ENCODE data around the gene DDX10.

The DDX10 gene

GRCh38 chr11:108875134-108875533 is 210.3 kb downstream of the DDX10 start:
- Histone ChIP-seq H3K9me3 (replicated peaks in 1 of 2; ENCODE audit: control insufficient read depth in 2 of 2, insufficient read depth in 1 of 2, low read depth in 1 of 2, low read length in 2 of 2) (no peaks in the 10 kb centered on the region), H4K8ac (ENCODE audit: low read depth, low read length) (no peak overlapping the region), H2BK15ac (ENCODE audit: low read length) (no peak overlapping the region), H3K4me2 (ENCODE audit: insufficient read depth, low read length, poor library complexity, severe bottlenecking) (no peak overlapping the region), H2BK120ac (ENCODE audit: low read depth, low read length) (no peak overlapping the region), H2AFZ (ENCODE audit: low read length) (no peak overlapping the region), H2BK5ac (ENCODE audit: low read length) (no peak overlapping the region), H3K79me1 (ENCODE audit: low read depth, low read length) (no peaks in the 10 kb centered on the region), H3K14ac (ENCODE audit: low read length) (no peak overlapping the region), H3K23ac (ENCODE audit: low read depth, low read length, poor library complexity) (no peak overlapping the region), H2BK12ac (ENCODE audit: low read length) (no peak overlapping the region), H3K18ac (ENCODE audit: low read length) (no peak overlapping the region), H3K27ac (replicated peaks; ENCODE audit: low read length) (no peak overlapping the region), H3K9ac (ENCODE audit: low read depth, low read length, poor library complexity) (no peak overlapping the region), H3K4me1 (ENCODE audit: control insufficient read depth in 2 of 2, insufficient read depth in 1 of 2, low read depth in 1 of 2, low read length in 2 of 2) (peaks cover 0 to 2% of the 10 kb centered on the region in 2 donors), H3K27me3 (ENCODE audit: control insufficient read depth in 3 of 3, insufficient read depth in 3 of 3, low read depth in 1 of 3, low read length in 3 of 3) (no peaks in the 10 kb centered on the region), H3K36me3 (replicated peaks in 1 of 2; ENCODE audit: control insufficient read depth in 2 of 2, insufficient read depth in 2 of 2, low read length in 2 of 2) (no peaks in the 10 kb centered on the region), H4K91ac (ENCODE audit: low read depth, low read length, poor library complexity) (no peak overlapping the region), H3K4me3 (ENCODE audit: low read length in 2 of 2) (no peak overlapping the region), H3K4ac (ENCODE audit: low read length) (no peak overlapping the region), H2AK5ac (ENCODE audit: low read depth, low read length) (no peak overlapping the region)
- no peak for DNase-seq (ENCODE audit: low spot score)
- no CpG with 5 or more reads among the region's 2 CpGs for WGBS, 2 donors (ENCODE audit: extremely low coverage in 2 of 2, insufficient read length in 2 of 2, insufficient replicate concordance in 1 of 2)

- DNase-seq (ENCODE audit: low spot score) = no peak
- no peaks in the 10 kb centered on the region for H3K27me3 ChIP-seq (ENCODE audit: control insufficient read depth in 3 of 3, insufficient read depth in 3 of 3, low read depth in 1 of 3, low read length in 3 of 3)
- H3K4me3 ChIP-seq (ENCODE audit: low read length in 2 of 2) = no peak overlapping the region
- no peaks in the 10 kb centered on the region for H3K79me1 ChIP-seq (ENCODE audit: low read depth, low read length)
- H2BK5ac ChIP-seq (ENCODE audit: low read length) = no peak overlapping the region
- H3K9ac ChIP-seq (ENCODE audit: low read depth, low read length, poor library complexity) = no peak overlapping the region
- no peak overlapping the region for H2BK120ac ChIP-seq (ENCODE audit: low read depth, low read length)
- no peak overlapping the region for H2AK5ac ChIP-seq (ENCODE audit: low read depth, low read length)
- no peak overlapping the region for H2AFZ ChIP-seq (ENCODE audit: low read length)
- no peak overlapping the region for H3K14ac ChIP-seq (ENCODE audit: low read length)
- no peak overlapping the region for H3K27ac ChIP-seq (replicated peaks; ENCODE audit: low read length)
- no peak overlapping the region for H2BK12ac ChIP-seq (ENCODE audit: low read length)
- peaks cover 0 to 2% of the 10 kb centered on the region in 2 donors for H3K4me1 ChIP-seq (ENCODE audit: control insufficient read depth in 2 of 2, insufficient read depth in 1 of 2, low read depth in 1 of 2, low read length in 2 of 2)
- no peak overlapping the region for H3K18ac ChIP-seq (ENCODE audit: low read length)
- no peak overlapping the region for H2BK15ac ChIP-seq (ENCODE audit: low read length)
- no CpG with 5 or more reads among the region's 2 CpGs for WGBS, 2 donors (ENCODE audit: extremely low coverage in 2 of 2, insufficient read length in 2 of 2, insufficient replicate concordance in 1 of 2)
- no peak overlapping the region for H4K8ac ChIP-seq (ENCODE audit: low read depth, low read length)
- no peak overlapping the region for H3K23ac ChIP-seq (ENCODE audit: low read depth, low read length, poor library complexity)
- H3K9me3 ChIP-seq (replicated peaks in 1 of 2; ENCODE audit: control insufficient read depth in 2 of 2, insufficient read depth in 1 of 2, low read depth in 1 of 2, low read length in 2 of 2) = no peaks in the 10 kb centered on the region
- no peak overlapping the region for H3K4me2 ChIP-seq (ENCODE audit: insufficient read depth, low read length, poor library complexity, severe bottlenecking)
- H3K4ac ChIP-seq (ENCODE audit: low read length) = no peak overlapping the region
- H3K36me3 ChIP-seq (replicated peaks in 1 of 2; ENCODE audit: control insufficient read depth in 2 of 2, insufficient read depth in 2 of 2, low read length in 2 of 2) = no peaks in the 10 kb centered on the region
- H4K91ac ChIP-seq (ENCODE audit: low read depth, low read length, poor library complexity) = no peak overlapping the region
Observed at GRCh38 chr11:108877178-108877577, 212.3 kb downstream of the DDX10 start.

- H2AFZ ChIP-seq (ENCODE audit: low read length) = no peak overlapping the region
- no peak overlapping the region for H2BK12ac ChIP-seq (ENCODE audit: low read length)
- H3K36me3 ChIP-seq (replicated peaks in 1 of 2; ENCODE audit: control insufficient read depth in 2 of 2, insufficient read depth in 2 of 2, low read length in 2 of 2) = no peaks in the 10 kb centered on the region
- H3K9ac ChIP-seq (ENCODE audit: low read depth, low read length, poor library complexity) = no peak overlapping the region
- H4K8ac ChIP-seq (ENCODE audit: low read depth, low read length) = no peak overlapping the region
- H3K4me1 ChIP-seq (ENCODE audit: control insufficient read depth in 2 of 2, insufficient read depth in 1 of 2, low read depth in 1 of 2, low read length in 2 of 2) = peaks cover 0 to 1% of the 10 kb centered on the region in 2 donors
- WGBS, 2 donors (ENCODE audit: extremely low coverage in 2 of 2, insufficient read length in 2 of 2, insufficient replicate concordance in 1 of 2) = no CpG with 5 or more reads among the region's 5 CpGs
- H4K91ac ChIP-seq (ENCODE audit: low read depth, low read length, poor library complexity) = no peak overlapping the region
- H2BK120ac ChIP-seq (ENCODE audit: low read depth, low read length) = no peak overlapping the region
- no peak overlapping the region for H2BK15ac ChIP-seq (ENCODE audit: low read length)
- H3K9me3 ChIP-seq (replicated peaks in 1 of 2; ENCODE audit: control insufficient read depth in 2 of 2, insufficient read depth in 1 of 2, low read depth in 1 of 2, low read length in 2 of 2) = no peaks in the 10 kb centered on the region
- no peak overlapping the region for H3K23ac ChIP-seq (ENCODE audit: low read depth, low read length, poor library complexity)
- H2AK5ac ChIP-seq (ENCODE audit: low read depth, low read length) = no peak overlapping the region
- no peak overlapping the region for H3K4ac ChIP-seq (ENCODE audit: low read length)
- no peaks in the 10 kb centered on the region for H3K79me1 ChIP-seq (ENCODE audit: low read depth, low read length)
- H3K27me3 ChIP-seq (ENCODE audit: control insufficient read depth in 3 of 3, insufficient read depth in 3 of 3, low read depth in 1 of 3, low read length in 3 of 3) = no peaks in the 10 kb centered on the region
- H2BK5ac ChIP-seq (ENCODE audit: low read length) = no peak overlapping the region
- no peak overlapping the region for H3K14ac ChIP-seq (ENCODE audit: low read length)
- no peak overlapping the region for H3K18ac ChIP-seq (ENCODE audit: low read length)
- no peak overlapping the region for H3K27ac ChIP-seq (replicated peaks; ENCODE audit: low read length)
- H3K4me3 ChIP-seq (ENCODE audit: low read length in 2 of 2) = no peak overlapping the region
- no peak overlapping the region for H3K4me2 ChIP-seq (ENCODE audit: insufficient read depth, low read length, poor library complexity, severe bottlenecking)
- DNase-seq (ENCODE audit: low spot score) = no peak
Observed at GRCh38 chr11:108880510-108880909, 215.6 kb downstream of the DDX10 start.

GRCh38 chr11:108881131-108881530 is 216.3 kb downstream of the DDX10 start:
- Histone ChIP-seq H2BK12ac (ENCODE audit: low read length) (no peak overlapping the region), H3K14ac (ENCODE audit: low read length) (no peak overlapping the region), H3K27me3 (ENCODE audit: control insufficient read depth in 3 of 3, insufficient read depth in 3 of 3, low read depth in 1 of 3, low read length in 3 of 3) (no peaks in the 10 kb centered on the region), H2BK5ac (ENCODE audit: low read length) (no peak overlapping the region), H2BK15ac (ENCODE audit: low read length) (no peak overlapping the region), H3K18ac (ENCODE audit: low read length) (no peak overlapping the region), H3K9me3 (replicated peaks in 1 of 2; ENCODE audit: control insufficient read depth in 2 of 2, insufficient read depth in 1 of 2, low read depth in 1 of 2, low read length in 2 of 2) (no peaks in the 10 kb centered on the region), H3K23ac (ENCODE audit: low read depth, low read length, poor library complexity) (no peak overlapping the region), H4K8ac (ENCODE audit: low read depth, low read length) (no peak overlapping the region), H2AK5ac (ENCODE audit: low read depth, low read length) (no peak overlapping the region), H2BK120ac (ENCODE audit: low read depth, low read length) (no peak overlapping the region), H3K36me3 (replicated peaks in 1 of 2; ENCODE audit: control insufficient read depth in 2 of 2, insufficient read depth in 2 of 2, low read length in 2 of 2) (no peaks in the 10 kb centered on the region), H3K79me1 (ENCODE audit: low read depth, low read length) (no peaks in the 10 kb centered on the region), H3K9ac (ENCODE audit: low read depth, low read length, poor library complexity) (no peak overlapping the region), H3K27ac (replicated peaks; ENCODE audit: low read length) (no peak overlapping the region), H2AFZ (ENCODE audit: low read length) (no peak overlapping the region), H4K91ac (ENCODE audit: low read depth, low read length, poor library complexity) (no peak overlapping the region), H3K4me2 (ENCODE audit: insufficient read depth, low read length, poor library complexity, severe bottlenecking) (no peak overlapping the region), H3K4me3 (ENCODE audit: low read length in 2 of 2) (no peak overlapping the region), H3K4ac (ENCODE audit: low read length) (no peak overlapping the region), H3K4me1 (ENCODE audit: control insufficient read depth in 2 of 2, insufficient read depth in 1 of 2, low read depth in 1 of 2, low read length in 2 of 2) (peaks cover 0 to 1% of the 10 kb centered on the region in 2 donors)
- DNase-seq (ENCODE audit: low spot score) = no peak

All from neuronal stem cell (in vitro differentiated cells).